Osteoblast (primary cell): ENCODE data around the gene FITM1. TPM values are rescaled to one million over a fixed set of nuclear protein-coding genes. Genes with fewer than 3 reads are reported as not detected.

Source experiments
- DNase-seq: peaks from one replicate; pipeline ENCODE4 v3.0.0; 2011; ENCODE audit warnings: low spot score, mixed read lengths; ENCODE audit not compliant: insufficient read length; ENCODE audit errors: missing footprints
- H2AFZ ChIP-seq: 2 replicates; pipeline ENCODE4 v1.6.0; 2011; ENCODE audit warnings: mild to moderate bottlenecking, low read length
- H3K27ac ChIP-seq: 2 replicates; pipeline ENCODE4 v1.5.1; 2011; ENCODE audit warnings: mild to moderate bottlenecking, low read depth, low read length, moderate library complexity
- H3K27me3 ChIP-seq: 2 replicates; pipeline ENCODE4 v1.6.0; 2012; ENCODE audit warnings: mild to moderate bottlenecking, control low read depth, inconsistent platforms, low read length, moderate library complexity; ENCODE audit not compliant: insufficient read depth
- H3K36me3 ChIP-seq: 2 replicates; pipeline ENCODE4 v1.5.1; 2011; ENCODE audit warnings: mild to moderate bottlenecking, low read length, control low read depth, moderate library complexity; ENCODE audit not compliant: insufficient read depth
- H3K4me1 ChIP-seq: 2 replicates; pipeline ENCODE4 v1.5.1; 2011; ENCODE audit warnings: mild to moderate bottlenecking, low read length, control low read depth, moderate library complexity; ENCODE audit not compliant: insufficient read depth
- H3K4me2 ChIP-seq: 2 replicates; pipeline ENCODE4 v1.6.0; 2011; ENCODE audit warnings: mild to moderate bottlenecking, low read length; ENCODE audit not compliant: insufficient read depth
- H3K4me3 ChIP-seq: fragments of 200-600 bp; sonication (generic); 3 replicates; pipeline ENCODE4 v1.5.1; 2012; ENCODE audit warnings: mild to moderate bottlenecking, low read length, inconsistent platforms; ENCODE audit not compliant: insufficient read depth
- H3K79me2 ChIP-seq: 2 replicates; pipeline ENCODE4 v1.6.0; 2012; ENCODE audit warnings: mild to moderate bottlenecking, low read length, control low read depth, inconsistent platforms; ENCODE audit not compliant: insufficient read depth
- H3K9me3 ChIP-seq: 2 replicates; pipeline ENCODE4 v1.5.1; 2011; ENCODE audit warnings: low read depth, low read length, control low read depth
- H4K20me1 ChIP-seq: 2 replicates; pipeline ENCODE4 v1.6.0; 2012; ENCODE audit warnings: mild to moderate bottlenecking, low read length, control low read depth; ENCODE audit not compliant: insufficient read depth
- CTCF ChIP-seq: IDR thresholded peaks from 2 replicates; pipeline ENCODE4 v1.5.1; 2011; ENCODE audit warnings: mild to moderate bottlenecking, low read depth, low read length, moderate library complexity; ENCODE audit errors: extremely low read depth
- total RNA-seq: library from RNA; depleted of rRNA; stranded (reverse); fragments of >200 nt; gene quantifications from 2 replicates; pipeline ENCODE4 v1.2.3, GENCODE V29; 2012

Gene FITM1
- total RNA-seq, 1 donor, result 0.72 TPM

GRCh38 chr14:24083462-24083861 lies 47.0 kb upstream of the FITM1 start:
- no peak for DNase-seq
- no peaks in the 10 kb centered on the region for H3K9me3 ChIP-seq
- H3K79me2 ChIP-seq, result no peaks in the 10 kb centered on the region
- peaks cover 5% of the 10 kb centered on the region for H3K4me1 ChIP-seq
- no peak for TF ChIP-seq CTCF
- no peaks in the 10 kb centered on the region for H4K20me1 ChIP-seq
- H3K4me2 ChIP-seq, result no peak overlapping the region
- no peak overlapping the region for H3K4me3 ChIP-seq
- H2AFZ ChIP-seq, result no peak overlapping the region
- H3K27me3 ChIP-seq, result peaks cover 38% of the 10 kb centered on the region
- no peaks in the 10 kb centered on the region for H3K36me3 ChIP-seq
- no peak overlapping the region for H3K27ac ChIP-seq

GRCh38 chr14:24084440-24084839 lies 46.0 kb upstream of the FITM1 start:
- Histone ChIP-seq H4K20me1 (no peaks in the 10 kb centered on the region), H3K9me3 (no peaks in the 10 kb centered on the region), H3K79me2 (no peaks in the 10 kb centered on the region), H3K4me1 (peaks cover 5% of the 10 kb centered on the region), H2AFZ (no peak overlapping the region), H3K36me3 (no peaks in the 10 kb centered on the region), H3K4me3 (no peak overlapping the region), H3K27me3 (peaks cover 34% of the 10 kb centered on the region), H3K27ac (no peak overlapping the region), H3K4me2 (no peak overlapping the region)
- no peak for TF ChIP-seq CTCF
- peak; percentile 31 for DNase-seq

- Histone ChIP-seq H3K27me3 (peaks cover 28% of the 10 kb centered on the region), H3K79me2 (no peaks in the 10 kb centered on the region), H3K4me1 (peaks cover 5% of the 10 kb centered on the region), H3K9me3 (no peaks in the 10 kb centered on the region), H2AFZ (no peak overlapping the region), H3K4me2 (no peak overlapping the region), H3K36me3 (no peaks in the 10 kb centered on the region), H3K27ac (no peak overlapping the region), H3K4me3 (no peak overlapping the region), H4K20me1 (no peaks in the 10 kb centered on the region)
- DNase-seq, result peak; percentile 71
- TF ChIP-seq CTCF, result no peak
Observed at GRCh38 chr14:24085215-24085614, 45.2 kb upstream of the FITM1 start.

GRCh38 chr14:24086193-24086955 lies 44.1 kb upstream of the FITM1 start:
- no peak for TF ChIP-seq CTCF

More at GRCh38 chr14:24086193-24086955, 44.1 kb upstream of the FITM1 start:
- no peak overlapping the region for H2AFZ ChIP-seq
- H3K27me3 ChIP-seq, result peaks cover 19% of the 10 kb centered on the region
- H4K20me1 ChIP-seq, result no peaks in the 10 kb centered on the region
- H3K4me3 ChIP-seq, result no peak overlapping the region
- no peaks in the 10 kb centered on the region for H3K9me3 ChIP-seq
- no peaks in the 10 kb centered on the region for H3K79me2 ChIP-seq
- no peak overlapping the region for H3K4me2 ChIP-seq
- H3K27ac ChIP-seq, result no peak overlapping the region
- no peaks in the 10 kb centered on the region for H3K36me3 ChIP-seq
- no peaks in the 10 kb centered on the region for H3K4me1 ChIP-seq
- DNase-seq, result no peak
